ENCODE measurements around the gene CCDC148. TPM values are rescaled to one million over a fixed set of nuclear protein-coding genes. Genes with fewer than 3 reads are reported as not detected.

Gene CCDC148
- total and polyA plus RNA-seq, 4 experiments from 2014 or later = not detected

GRCh38 chr2:158489366-158490112 lies 33.0 kb upstream of the CCDC148 start:
- Mint-ChIP-seq H3K27me3 (no peaks in the 10 kb centered on the region), H3K36me3 (no peaks in the 10 kb centered on the region), H3K4me1 (peaks cover 0 to 7% (median 3%) of the 10 kb centered on the region in 4 donors), H3K9me3 (no peaks in the 10 kb centered on the region), H3K4me3 (no peak overlapping the region), H3K27ac (no peak overlapping the region)
- ChIA-PET POLR2A (ENCODE audit: partially characterized antibody) (no interaction called here), CTCF (ENCODE audit: partially characterized antibody) (interaction anchor here (1.3 kb wide), 1 partner anchor 31 kb away, joined by 7 read pairs; no protein-coding TSS in a partner anchor)
- Histone ChIP-seq H3K4me3 (ENCODE audit: low read length in 2 of 2) (no peak overlapping the region), H3K9me3 (ENCODE audit: control insufficient read depth in 1 of 2, low read length in 2 of 2) (no peaks in the 10 kb centered on the region), H3K4me1 (ENCODE audit: insufficient read depth, low read length) (no peaks in the 10 kb centered on the region), H3K36me3 (ENCODE audit: insufficient read depth, low read length) (no peaks in the 10 kb centered on the region), H3K27me3 (ENCODE audit: insufficient read depth, low read length) (no peaks in the 10 kb centered on the region), H3K27ac (ENCODE audit: low read depth, low read length) (no peak overlapping the region)
- DNase-seq = no peak
- intact Hi-C loops (cut with micrococcal nuclease) = no loop called here

DNA sequence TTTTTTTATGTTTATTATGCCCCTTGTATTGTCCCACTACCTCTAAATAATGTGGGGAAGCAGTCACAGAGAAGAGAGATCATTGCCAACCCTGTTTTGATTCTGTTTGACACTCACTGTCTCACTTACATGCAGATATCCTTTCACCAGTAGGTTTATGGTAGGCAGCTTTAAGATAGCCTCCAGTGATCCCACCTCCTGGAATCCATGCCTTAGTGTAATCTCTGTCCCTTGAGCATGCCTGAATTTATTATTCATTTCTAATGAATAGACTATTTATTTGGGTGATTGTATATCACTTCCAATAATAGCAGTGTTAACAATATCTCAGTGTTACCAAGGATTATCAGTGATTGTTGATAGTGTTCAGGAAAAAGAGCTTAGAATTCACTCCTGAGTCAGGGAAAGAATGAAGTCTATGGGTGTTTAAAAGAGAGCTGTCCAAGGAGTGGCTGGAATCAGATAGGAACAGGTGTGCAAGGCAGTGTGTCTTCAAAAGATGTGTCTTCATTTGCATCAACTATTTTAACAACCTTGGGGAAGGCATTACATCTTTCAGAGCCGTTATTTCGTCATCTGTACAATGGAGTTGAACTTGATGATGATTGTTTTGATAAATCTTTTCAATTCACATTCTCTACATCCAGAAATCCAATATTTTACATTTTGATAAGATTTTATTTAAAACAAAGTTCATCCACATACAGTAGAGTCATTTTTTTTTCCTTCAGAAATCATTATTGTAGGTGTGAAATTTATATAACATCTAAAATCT lies 32.1 kb upstream of the CCDC148 start:
- Histone ChIP-seq H3K4me1 (ENCODE audit: insufficient read depth, low read length) (no peaks in the 10 kb centered on the region), H3K4me3 (ENCODE audit: low read length in 2 of 2) (no peak overlapping the region), H3K36me3 (ENCODE audit: insufficient read depth, low read length) (no peaks in the 10 kb centered on the region), H3K27me3 (ENCODE audit: insufficient read depth, low read length) (no peaks in the 10 kb centered on the region), H3K9me3 (ENCODE audit: control insufficient read depth in 1 of 2, low read length in 2 of 2) (no peaks in the 10 kb centered on the region), H3K27ac (ENCODE audit: low read depth, low read length) (no peak overlapping the region)
- no peak for DNase-seq
- Mint-ChIP-seq H3K4me3 (no peak overlapping the region), H3K27me3 (no peaks in the 10 kb centered on the region), H3K27ac (peak overlapping the region in 1 of 7 donors; percentile 44), H3K4me1 (peaks cover 0 to 7% (median 3%) of the 10 kb centered on the region in 4 donors), H3K36me3 (no peaks in the 10 kb centered on the region), H3K9me3 (no peaks in the 10 kb centered on the region)
- POLR2A ChIA-PET (ENCODE audit: partially characterized antibody) = interaction anchor here (0.9 kb wide), 1 partner anchor 31 kb away, joined by 4 read pairs; no protein-coding TSS in a partner anchor
- intact Hi-C loops (cut with micrococcal nuclease) = no loop called here
- CTCF ChIA-PET (ENCODE audit: partially characterized antibody) = no interaction called here

DNA sequence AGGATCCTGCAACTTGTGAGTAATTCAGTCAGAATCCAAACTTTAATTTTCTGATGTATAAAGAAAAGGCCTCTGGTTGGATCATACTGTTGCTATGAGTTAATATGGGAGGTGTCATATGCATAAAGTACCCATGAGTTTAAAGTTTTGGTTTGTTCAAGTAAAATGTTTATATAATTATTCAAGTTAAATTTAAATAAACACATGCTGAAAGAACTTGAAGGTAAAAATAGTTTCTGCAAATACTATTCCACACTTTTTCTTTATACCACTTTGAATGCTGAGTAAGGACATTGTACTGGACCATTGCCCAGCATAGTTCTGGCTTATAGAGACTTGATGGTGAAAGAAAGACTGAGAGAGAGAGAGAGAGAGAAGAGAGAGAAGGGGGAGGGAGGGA lies 30.9 kb upstream of the CCDC148 start:
- H3K4me3 Mint-ChIP-seq = no peak overlapping the region
- Histone ChIP-seq H3K27me3 (ENCODE audit: insufficient read depth, low read length) (no peaks in the 10 kb centered on the region), H3K4me3 (ENCODE audit: low read length in 2 of 2) (no peak overlapping the region), H3K9me3 (ENCODE audit: control insufficient read depth in 1 of 2, low read length in 2 of 2) (no peaks in the 10 kb centered on the region), H3K27ac (ENCODE audit: low read depth, low read length) (no peak overlapping the region), H3K36me3 (ENCODE audit: insufficient read depth, low read length) (no peaks in the 10 kb centered on the region), H3K4me1 (ENCODE audit: insufficient read depth, low read length) (no peaks in the 10 kb centered on the region)
- H3K27ac Mint-ChIP-seq = no peak overlapping the region
- peaks cover 0 to 5% of the 10 kb centered on the region in 2 donors for H3K36me3 Mint-ChIP-seq
- no peaks in the 10 kb centered on the region for H3K9me3 Mint-ChIP-seq
- ChIA-PET POLR2A (ENCODE audit: partially characterized antibody) (no interaction called here), CTCF (ENCODE audit: partially characterized antibody) (no interaction called here)
- H3K27me3 Mint-ChIP-seq = no peaks in the 10 kb centered on the region
- intact Hi-C loops (cut with micrococcal nuclease) = no loop called here
- no peak for DNase-seq
- peaks cover 0 to 10% (median 5%) of the 10 kb centered on the region in 4 donors for H3K4me1 Mint-ChIP-seq

- ChIA-PET POLR2A (ENCODE audit: partially characterized antibody) (no interaction called here), CTCF (ENCODE audit: partially characterized antibody) (no interaction called here)
- Mint-ChIP-seq H3K36me3 (peaks cover 0 to 5% of the 10 kb centered on the region in 2 donors), H3K4me3 (no peak overlapping the region), H3K4me1 (peaks cover 0 to 10% (median 5%) of the 10 kb centered on the region in 4 donors), H3K27ac (no peak overlapping the region), H3K9me3 (no peaks in the 10 kb centered on the region), H3K27me3 (no peaks in the 10 kb centered on the region)
- no peaks in the 10 kb centered on the region for H3K27me3 ChIP-seq (ENCODE audit: insufficient read depth, low read length)
- H3K9me3 ChIP-seq (ENCODE audit: control insufficient read depth in 1 of 2, low read length in 2 of 2) = no peaks in the 10 kb centered on the region
- no peak overlapping the region for H3K27ac ChIP-seq (ENCODE audit: low read depth, low read length)
- no peak overlapping the region for H3K4me3 ChIP-seq (ENCODE audit: low read length in 2 of 2)
- intact Hi-C loops (cut with micrococcal nuclease) = no loop called here
- DNase-seq = no peak
- no peaks in the 10 kb centered on the region for H3K36me3 ChIP-seq (ENCODE audit: insufficient read depth, low read length)
- no peaks in the 10 kb centered on the region for H3K4me1 ChIP-seq (ENCODE audit: insufficient read depth, low read length)
Measured at GRCh38 chr2:158486970-158487325, 30.4 kb upstream of the CCDC148 start.

- H3K4me1 Mint-ChIP-seq = peaks cover 0 to 10% (median 4%) of the 10 kb centered on the region in 4 donors
- intact Hi-C loops (cut with micrococcal nuclease) = no loop called here
- ChIA-PET CTCF (ENCODE audit: partially characterized antibody) (no interaction called here), POLR2A (ENCODE audit: partially characterized antibody) (no interaction called here)
- no peak overlapping the region for H3K27ac ChIP-seq (ENCODE audit: low read depth, low read length)
- H3K9me3 ChIP-seq (ENCODE audit: control insufficient read depth in 1 of 2, low read length in 2 of 2) = no peaks in the 10 kb centered on the region
- H3K4me1 ChIP-seq (ENCODE audit: insufficient read depth, low read length) = no peaks in the 10 kb centered on the region
- no peaks in the 10 kb centered on the region for H3K27me3 Mint-ChIP-seq
- no peak overlapping the region for H3K27ac Mint-ChIP-seq
- no peaks in the 10 kb centered on the region for H3K36me3 ChIP-seq (ENCODE audit: insufficient read depth, low read length)
- no peak overlapping the region for H3K4me3 ChIP-seq (ENCODE audit: low read length in 2 of 2)
- no peak for DNase-seq
- no peaks in the 10 kb centered on the region for H3K27me3 ChIP-seq (ENCODE audit: insufficient read depth, low read length)
- peaks cover 0 to 5% of the 10 kb centered on the region in 2 donors for H3K36me3 Mint-ChIP-seq
- peak overlapping the region in 1 of 8 donors; percentile 4 for H3K4me3 Mint-ChIP-seq
- H3K9me3 Mint-ChIP-seq = no peaks in the 10 kb centered on the region
Measured at GRCh38 chr2:158486150-158486969, 29.8 kb upstream of the CCDC148 start.

GRCh38 chr2:158484892-158485556 lies 28.5 kb upstream of the CCDC148 start:
- peaks cover 0 to 5% of the 10 kb centered on the region in 2 donors for H3K36me3 Mint-ChIP-seq
- no peak for DNase-seq
- H3K9me3 Mint-ChIP-seq = no peaks in the 10 kb centered on the region
- Histone ChIP-seq H3K9me3 (ENCODE audit: control insufficient read depth in 1 of 2, low read length in 2 of 2) (no peaks in the 10 kb centered on the region), H3K27me3 (ENCODE audit: insufficient read depth, low read length) (no peaks in the 10 kb centered on the region), H3K4me1 (ENCODE audit: insufficient read depth, low read length) (no peaks in the 10 kb centered on the region), H3K4me3 (ENCODE audit: low read length in 2 of 2) (no peak overlapping the region), H3K36me3 (ENCODE audit: insufficient read depth, low read length) (no peaks in the 10 kb centered on the region), H3K27ac (ENCODE audit: low read depth, low read length) (no peak overlapping the region)
- POLR2A ChIA-PET (ENCODE audit: partially characterized antibody) = no interaction called here
- CTCF ChIA-PET (ENCODE audit: partially characterized antibody) = interaction anchor here (1.0 kb wide), 1 partner anchor 13 kb away, joined by 3 read pairs; no protein-coding TSS in a partner anchor
- H3K27me3 Mint-ChIP-seq = no peaks in the 10 kb centered on the region
- H3K27ac Mint-ChIP-seq = no peak overlapping the region
- peaks cover 0 to 10% (median 5%) of the 10 kb centered on the region in 4 donors for H3K4me1 Mint-ChIP-seq
- no peak overlapping the region for H3K4me3 Mint-ChIP-seq
- intact Hi-C loops (cut with micrococcal nuclease) = no loop called here

All from CD4-positive, alpha-beta memory T cell (primary cell).